Renal cortical epithelial cell (primary cell): ENCODE results near the gene CLDN11. TPM values are rescaled to one million over a fixed set of nuclear protein-coding genes. Genes with fewer than 3 reads are reported as not detected.

Experiments used
- DNase-seq: peaks from one replicate; pipeline ENCODE4 v3.0.0-alpha.2; 2011; ENCODE audit warnings: low read depth
- total RNA-seq: library from RNA; depleted of rRNA; stranded (reverse); fragments of >200 nt; gene quantifications from 2 replicates; pipeline ENCODE4 v1.2.3, GENCODE V29; 2014

CLDN11 gene
- total RNA-seq: 17.5 and 27.5 TPM in 2 replicates

DNA sequence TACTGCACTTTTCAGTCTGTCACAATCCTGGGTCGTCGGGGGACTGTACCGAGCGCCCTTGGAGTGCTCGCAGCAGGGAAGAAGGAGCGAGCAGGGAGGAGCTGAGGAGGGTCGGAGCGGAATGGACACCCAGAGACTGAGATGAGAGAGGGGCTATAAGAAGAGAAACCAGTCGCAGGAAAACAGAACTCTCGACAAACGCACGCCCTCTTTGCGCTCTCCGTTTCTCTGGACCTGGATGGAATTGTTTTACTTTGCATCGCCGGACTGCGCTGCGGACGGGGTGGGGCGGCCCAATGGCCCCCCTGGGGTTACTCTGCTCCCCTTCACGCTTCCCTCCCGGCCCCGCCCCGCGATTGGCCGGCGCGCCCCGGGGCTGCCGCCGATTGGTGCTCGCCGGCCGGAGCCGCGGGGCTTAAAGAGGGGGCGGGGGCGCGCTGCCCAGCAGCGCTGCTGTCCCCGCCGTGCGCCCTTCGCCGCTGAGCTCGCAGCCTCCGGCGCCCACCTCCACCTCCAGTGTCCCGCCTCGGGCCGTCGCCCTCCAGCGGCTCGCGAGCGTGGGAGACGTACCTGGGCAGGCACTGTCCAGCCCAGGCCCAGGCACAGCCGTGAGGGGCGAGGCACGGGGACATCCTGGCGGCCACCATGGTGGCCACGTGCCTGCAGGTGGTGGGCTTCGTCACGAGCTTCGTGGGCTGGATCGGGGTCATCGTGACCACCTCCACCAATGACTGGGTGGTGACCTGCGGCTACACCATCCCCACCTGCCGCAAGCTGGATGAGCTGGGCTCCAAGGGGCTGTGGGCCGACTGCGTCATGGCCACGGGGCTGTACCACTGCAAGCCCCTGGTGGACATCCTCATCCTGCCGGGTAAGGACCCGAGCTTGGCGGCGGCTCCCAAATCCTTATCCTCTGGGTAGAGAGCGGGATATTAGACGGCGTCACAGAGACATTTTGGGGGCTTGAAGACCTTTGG, at the start of gene CLDN11:
Gene CLDN11, plus strand, starts transcription at position 447 of the 977 bp plus-strand sequence. Its CDS starts 199 bp downstream, at position 646.
- no peak for DNase-seq

DNA sequence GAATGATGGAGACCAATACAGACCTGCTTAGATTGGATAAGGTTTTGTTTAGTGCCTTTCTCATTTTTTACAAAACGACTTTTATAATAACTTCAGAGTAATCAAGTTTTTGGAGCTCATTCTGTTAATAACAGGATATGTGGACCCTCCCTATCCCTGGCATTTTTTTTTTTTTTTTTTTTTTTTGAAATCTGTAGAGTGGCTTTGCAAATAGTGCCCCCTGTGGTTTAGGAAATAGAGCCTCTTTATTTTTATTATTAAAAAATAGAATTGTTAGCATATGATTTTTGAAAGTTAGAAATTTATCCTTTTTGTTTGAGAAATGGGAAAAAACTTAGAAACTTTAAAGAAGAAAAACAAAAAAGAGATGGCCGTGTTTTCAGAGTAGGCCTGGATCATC, 49.7 kb upstream of the CLDN11 start:
- no peak for DNase-seq

DNA sequence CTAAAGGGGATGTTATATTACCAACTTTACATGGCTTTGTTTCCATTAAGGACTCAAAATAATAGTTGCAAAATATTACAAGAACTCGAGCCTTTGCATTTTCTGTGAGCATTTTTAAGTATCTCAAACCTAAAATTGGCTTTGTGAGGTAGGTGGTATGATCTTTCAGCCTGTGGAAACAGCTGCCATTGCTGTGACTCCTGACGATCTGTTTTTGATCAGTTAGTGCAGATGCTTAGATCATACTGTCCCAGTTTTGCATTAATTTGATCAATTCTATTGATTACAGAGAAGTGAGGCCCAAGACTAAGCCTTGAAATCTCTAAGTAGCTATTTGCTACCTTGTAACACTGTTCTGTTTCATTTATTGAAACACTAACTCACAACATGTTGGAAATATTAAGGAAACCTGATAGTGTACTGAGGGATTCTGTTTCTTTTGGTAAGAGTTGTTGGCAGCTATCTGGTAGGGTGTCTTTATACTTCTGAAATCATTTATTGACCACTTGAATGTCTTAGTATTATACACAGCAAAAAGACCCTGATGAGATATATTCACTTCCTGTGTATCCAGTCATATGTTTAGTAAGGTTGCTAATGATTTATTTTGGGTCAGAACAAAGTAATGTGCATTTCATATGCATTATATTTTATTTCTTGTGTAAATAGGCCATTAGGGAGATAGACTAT, 46.3 kb upstream of the CLDN11 start:
- no peak for DNase-seq

DNA sequence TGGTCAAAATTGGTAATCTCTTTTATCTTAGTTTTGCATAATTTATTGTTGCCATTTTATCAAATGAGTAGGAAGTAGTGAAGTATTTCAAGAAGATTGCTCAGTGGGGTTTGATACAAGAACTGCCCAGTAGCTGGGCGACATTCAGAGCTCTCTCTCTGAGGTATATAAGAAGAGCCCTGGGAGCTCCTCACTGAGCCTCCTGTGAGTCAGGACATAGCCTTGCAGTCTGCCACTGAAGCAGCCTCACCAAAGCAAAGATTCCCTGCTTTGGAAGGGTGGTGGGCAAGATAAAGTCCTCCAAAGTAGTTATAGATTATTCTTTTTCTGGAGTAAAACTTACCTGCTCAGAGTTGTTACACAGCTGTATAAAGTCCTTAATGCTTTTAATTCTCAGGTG, 35.1 kb upstream of the CLDN11 start:
- no peak for DNase-seq

DNA sequence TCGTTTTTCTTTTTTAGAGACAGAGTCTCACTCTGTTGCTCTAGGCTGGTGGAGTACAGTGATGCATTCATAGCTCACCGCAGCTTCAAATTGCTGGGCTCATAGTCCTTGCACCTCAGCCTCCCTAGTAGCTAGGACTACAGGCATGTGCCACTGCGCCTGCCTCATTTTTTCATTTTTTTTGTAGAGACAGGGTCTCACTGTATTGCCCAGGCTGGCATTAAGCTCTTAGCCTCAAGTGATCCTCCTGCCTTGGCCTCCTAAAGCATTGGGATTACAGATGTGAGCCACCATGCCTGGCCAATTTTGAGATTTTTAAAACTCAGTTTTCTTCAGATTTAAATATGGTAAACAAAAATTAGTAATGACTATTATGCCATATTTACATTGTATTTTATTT, 32.2 kb upstream of the CLDN11 start:
- DNase-seq: no peak

DNA sequence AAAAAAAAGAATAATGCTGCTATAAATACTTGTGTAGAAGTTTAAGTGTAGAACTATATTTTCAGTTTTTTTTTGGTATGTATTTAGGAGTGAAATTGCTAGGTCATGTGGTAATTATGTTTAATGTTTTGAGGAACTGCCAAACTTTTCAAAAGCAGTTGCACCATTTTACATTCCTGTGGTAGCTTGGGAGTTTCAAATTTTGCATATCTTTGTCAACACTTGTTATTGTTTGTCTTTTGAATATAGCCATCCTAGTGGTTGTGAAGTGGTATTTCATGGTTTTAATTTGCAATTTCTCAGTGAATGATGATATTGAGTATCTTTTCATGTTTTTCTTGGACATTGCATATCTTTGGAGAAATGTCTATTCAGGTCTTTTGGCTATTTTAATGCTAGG, 30.7 kb upstream of the CLDN11 start:
- no peak for DNase-seq

DNA sequence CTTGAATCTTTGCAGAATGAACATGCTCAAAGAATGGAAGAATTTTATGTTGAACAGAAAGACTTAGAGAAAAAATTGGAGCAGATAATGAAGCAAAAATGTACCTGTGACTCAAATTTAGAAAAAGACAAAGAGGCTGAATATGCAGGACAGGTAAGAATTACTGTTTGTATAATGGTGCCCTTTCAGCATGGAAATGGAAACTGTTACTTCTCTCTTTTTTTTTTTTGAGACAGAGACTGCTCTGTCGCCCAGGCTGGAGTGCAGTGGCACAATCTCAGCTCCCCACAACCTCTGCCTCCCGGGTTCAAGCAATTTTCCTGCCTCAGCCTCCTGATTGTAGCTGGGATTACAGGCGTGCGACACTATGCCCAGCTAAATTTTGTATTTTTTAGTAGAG, 27.6 kb upstream of the CLDN11 start:
- no peak for DNase-seq

DNA sequence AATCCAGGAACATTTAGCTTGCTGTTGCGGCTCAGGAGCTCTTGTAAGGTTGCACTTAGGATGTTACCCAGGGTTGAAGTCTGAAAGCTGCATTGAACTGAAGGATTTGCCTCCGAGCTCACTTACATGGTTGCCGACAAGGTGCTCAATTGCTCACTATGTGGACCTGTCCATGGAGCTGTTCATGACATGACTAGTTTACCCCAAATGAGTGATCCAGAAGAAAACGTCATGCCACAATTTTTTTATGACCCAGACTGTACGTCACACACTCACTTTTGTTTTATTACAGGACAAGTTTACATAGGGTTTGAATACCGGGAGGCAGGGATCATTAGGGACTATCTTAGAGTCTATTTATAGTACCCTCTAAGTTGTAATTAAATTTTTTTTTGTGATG, 21.0 kb upstream of the CLDN11 start:
- no peak for DNase-seq

DNA sequence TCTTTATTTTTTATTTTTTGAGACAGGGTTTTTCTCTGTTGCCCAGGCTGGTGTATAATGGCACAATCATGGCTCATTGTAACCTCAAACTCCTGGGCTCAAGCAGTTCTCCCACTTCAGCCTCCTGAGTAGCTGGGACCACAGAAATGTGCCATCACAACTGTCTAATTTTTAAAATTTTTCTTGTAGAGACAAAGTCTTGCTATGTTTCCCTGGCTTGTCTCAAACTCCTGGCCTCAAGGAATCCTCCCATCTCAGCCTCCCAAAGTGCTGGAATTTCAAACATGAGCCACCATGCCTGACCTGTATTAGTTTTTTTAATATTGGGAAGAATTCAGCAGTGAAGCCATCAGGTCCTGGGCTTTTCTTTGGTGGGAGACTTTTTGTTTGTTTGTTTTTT, 13.6 kb upstream of the CLDN11 start:
- no peak for DNase-seq

DNA sequence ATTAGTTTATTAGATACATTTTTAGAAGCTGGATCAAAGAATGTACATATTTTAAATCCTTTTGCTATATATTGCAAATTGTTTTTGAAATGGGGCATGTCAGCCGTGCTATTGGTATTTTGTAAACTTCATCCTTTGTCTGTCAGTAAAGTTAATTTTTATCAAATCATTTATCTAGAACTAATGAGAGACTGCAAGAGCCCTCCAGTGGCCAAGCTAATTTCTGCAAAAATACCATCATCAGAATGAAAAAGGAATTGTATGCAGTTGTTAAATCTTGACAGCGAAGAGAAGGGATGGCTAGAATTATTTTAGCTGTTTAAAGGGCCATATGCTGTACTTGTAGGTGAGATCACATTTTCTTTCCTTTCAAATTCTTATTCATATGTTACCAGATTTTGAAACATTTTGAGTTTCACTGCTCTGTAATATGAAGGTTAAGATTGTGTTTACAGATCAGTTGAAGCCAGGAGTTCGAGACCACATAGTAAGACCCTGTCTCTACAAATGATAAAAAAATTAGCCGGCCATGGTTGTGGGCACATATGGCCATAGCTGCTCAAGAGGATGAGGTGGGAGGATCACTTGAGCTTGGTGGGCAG, 8.1 kb upstream of the CLDN11 start:
- DNase-seq: peak; percentile 61

DNA sequence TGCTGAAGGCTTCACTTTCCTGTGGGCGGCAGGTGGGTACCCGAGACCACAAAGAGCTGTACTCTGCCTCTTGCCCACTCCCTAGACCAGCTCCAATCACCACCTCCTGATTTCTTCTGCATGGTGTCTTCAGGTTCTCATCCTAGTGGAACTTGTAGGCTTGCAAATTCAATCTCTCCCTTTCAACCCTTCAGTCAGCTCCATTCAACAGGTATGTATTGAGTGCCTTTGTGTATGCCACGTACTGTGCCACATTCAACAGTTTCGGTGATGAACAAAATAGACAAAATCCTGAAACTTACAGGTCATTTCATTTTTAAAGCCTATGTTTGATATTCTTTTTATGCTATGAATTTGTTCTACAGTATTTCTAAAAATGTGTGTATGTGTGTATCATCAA, 5.4 kb upstream of the CLDN11 start:
- DNase-seq: no peak

DNA sequence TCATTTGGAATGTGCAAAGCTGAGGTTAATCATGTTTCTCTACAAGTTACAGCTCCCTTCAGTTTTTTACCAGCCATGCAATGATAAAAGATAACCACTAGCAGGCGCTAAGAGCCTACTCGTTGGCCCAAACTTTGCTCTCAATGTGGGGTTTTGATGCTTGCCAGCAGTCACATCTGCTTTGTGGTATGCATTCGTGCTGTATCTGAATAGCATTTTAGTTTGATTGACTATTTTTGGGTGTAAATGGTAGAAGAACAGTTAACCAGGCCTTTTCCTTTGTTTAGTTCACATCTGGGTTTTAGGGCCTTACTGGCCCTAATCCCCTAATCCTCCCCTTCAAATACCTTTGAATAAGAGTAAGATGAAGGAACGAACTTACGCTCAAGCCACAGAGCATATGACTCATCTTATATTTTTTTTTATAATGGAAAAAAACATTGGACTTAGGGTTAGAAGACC, 4.4 kb upstream of the CLDN11 start:
- peak; percentile 68 for DNase-seq

DNA sequence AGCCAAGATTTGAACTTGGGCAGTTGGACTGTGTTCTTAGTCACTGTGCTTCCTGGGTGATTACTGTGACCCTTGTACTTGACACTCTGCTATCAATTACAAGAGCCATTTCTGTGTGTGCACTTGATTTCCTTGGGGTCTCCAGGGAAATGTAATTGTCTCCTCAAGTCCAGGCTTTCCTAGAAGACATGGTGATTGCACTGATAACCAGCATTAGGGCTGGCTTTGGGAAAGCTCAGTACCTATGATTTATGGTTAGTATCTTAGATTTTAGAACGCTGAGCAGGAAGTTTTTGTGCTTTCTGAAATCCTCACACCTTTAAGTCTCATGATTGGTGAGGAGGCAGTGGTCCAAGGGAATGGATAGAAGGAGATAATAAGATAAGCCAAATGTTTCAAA, 1.6 kb upstream of the CLDN11 start:
- no peak for DNase-seq

DNA sequence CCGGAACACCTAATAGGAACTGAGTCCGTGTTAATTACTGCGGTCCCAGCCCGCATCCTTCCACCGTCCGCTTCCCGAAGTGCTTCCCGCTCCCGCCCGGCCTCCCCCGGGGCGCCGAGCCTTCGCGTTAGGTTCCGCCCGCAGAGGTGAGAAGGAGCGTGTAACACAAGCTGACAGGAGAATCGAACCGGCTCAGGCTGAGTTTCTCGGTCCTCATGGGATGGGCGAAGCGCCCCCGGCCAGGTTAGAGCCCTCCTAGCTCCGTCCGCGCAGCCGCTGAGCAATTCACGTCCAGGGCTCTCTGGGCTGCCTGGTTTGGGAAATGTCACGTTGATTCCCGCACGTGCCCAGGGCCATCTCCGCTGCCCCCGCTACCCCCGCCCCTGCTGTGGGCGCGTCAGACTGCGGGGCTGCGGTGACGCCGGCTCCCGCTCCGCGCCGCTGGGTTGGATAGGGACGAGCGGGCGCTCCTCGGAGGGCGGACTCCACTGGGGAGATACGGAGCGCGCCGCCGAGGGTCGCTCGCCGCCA, 954 bp downstream of the CLDN11 start:
- DNase-seq: no peak

DNA sequence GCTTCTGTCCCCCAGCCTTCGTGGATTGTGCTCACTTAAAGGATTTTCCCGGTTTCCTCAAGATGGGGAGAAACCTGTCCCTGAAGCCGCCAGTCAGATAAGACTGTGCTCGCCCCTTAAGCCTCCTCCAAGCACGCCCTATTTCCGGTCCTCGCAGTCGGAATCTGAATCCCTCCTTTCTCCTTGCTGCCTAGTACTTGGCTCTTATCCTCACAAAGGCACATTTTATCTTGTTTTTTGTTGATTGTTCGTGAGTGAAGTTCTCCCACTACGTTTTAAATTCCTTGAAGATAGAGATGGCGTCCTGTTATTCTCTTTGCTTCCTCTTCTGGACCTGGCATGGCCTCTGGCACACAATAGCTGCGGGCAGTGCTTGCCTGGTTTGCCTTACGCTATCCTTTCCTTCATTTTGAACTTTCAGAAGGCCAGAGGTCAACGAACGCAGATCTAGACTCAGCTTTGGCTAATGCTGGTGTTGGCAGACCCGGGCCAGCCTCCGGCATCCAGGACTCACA, 1.7 kb downstream of the CLDN11 start:
- no peak for DNase-seq

DNA sequence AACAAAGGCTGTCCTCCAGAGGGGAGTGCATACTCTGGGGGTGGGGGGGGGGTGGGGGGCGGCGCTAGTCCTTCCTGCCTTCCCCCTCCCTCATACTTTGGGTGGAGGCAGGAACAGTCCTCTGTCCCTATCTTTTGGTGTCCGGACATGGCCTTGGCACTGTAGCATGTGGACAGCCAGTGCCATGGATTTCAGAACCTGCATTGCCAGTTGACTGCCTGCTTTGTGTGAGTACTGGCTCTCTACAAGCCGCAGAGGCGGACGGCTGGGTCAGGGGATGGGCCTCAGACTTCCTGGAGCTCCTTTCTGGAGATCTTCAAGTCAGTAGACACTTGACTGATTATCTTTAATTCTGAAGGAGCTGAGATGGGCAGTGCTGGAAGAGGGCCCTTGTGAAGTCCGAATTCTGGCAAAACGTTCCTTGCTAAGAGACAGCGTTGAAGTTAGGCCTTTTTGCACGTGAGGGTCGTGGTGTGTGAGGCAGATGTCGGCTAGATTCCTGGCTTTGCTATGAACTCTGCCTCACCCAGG, 2.5 kb downstream of the CLDN11 start:
- no peak for DNase-seq

DNA sequence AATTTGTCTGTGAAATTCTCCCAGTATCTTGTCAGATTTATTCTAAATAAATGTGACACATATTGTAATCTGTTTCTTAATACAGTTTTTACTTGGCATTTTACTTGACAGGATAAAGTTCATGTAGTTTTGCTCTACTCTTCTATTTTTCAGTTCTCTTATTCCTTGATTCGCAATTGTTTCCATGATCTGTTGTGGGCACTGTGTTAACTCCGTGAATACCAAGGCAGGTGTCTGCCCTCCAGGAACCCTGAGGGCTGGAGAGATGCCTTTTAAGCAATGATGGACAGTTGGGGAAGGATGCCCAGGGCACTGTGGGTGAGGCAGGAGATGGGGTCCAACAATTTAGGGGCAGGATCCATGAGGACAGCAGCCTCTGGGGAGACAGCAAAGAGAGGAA, 3.1 kb downstream of the CLDN11 start:
- DNase-seq: no peak

DNA sequence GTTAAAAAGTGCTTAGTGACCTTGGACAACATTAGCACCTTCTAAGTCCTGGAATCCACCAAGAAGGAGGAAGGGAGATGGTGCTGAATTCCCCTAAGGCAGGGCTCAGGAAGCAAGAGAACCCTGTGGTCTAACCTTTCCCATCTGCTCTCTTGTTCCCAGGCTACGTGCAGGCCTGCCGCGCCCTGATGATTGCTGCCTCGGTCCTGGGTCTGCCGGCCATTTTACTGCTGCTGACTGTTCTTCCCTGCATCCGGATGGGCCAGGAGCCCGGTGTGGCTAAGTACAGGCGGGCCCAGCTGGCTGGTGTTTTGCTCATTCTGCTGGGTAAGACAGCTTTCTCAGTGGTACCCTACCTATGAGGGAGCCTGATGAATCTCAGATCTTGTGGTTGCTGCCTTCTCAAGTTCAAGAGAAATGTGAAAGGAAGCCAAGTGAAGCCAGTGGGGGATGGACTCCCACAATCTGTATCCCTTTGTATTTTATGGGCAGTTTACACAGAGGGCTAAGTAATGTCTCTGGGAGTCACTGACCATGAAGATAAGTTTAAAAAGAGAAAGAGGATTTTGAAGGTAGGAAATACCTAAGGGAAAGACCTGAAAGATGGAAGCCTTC, 4.4 kb downstream of the CLDN11 start:
- peak; percentile 50 for DNase-seq

DNA sequence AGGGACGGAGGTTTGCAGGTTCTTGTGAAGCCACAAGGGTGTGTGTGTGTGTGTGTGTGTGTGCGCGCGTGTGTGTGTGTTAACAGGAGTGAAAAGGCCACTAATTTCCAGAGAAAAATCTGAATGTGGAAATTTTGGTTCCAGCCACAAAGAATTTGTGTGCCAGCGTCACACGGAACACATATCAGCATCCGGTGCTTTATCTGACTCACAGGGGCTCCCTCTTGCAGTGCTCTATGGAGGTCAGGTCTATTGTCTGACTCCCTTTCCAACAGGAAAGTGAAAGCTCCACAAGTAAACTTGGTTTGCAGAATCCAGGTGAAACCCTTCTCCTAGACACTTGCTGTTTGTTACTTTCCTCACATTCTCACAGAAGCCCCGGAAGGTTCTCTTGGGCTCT, 6.2 kb downstream of the CLDN11 start:
- no peak for DNase-seq

DNA sequence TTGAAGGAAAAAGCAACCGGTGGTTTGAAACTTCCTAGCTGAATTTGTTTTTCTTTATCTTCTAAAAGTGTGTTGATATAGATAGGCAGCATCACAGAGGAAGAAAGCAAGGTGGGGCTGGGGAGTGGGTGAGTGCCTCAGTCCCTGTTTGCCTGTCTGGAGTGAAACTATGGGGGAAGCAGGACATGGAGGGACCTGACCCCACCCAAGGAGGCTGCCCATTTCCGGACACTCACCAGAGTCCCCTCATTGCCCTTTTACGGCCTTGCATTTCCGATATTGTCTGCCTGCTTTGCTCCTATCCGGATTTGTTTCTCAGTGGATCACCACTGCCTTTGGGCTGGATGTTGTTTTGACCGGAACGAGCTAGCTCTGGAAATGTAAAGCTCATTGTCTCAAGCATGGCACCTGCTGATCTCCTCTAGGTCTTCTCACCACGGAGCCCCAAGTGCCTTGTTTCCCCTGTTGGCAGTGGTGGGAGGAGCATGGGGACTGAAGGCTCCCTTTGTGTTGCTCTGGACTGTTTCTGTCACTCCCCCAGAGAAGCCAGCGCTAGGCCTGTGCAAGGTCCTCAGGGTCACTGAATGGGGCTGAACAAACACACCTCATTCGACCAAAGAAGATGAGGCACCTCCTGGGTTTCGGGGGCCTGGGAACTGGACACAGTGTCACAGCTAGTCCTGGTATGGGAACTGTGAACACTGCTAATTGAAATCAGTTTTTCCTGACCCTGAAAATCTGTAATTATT, 7.0 kb downstream of the CLDN11 start:
- DNase-seq: no peak
